SU-DHL-6 (cell line): ENCODE data around the gene PPT1.

ENCODE experiments used
- H2AFZ ChIP-seq: fragments of 200-600 bp; sonication (generic); 2 replicates; pipeline ENCODE4 v1.6.1; 2014; ENCODE audit warnings: low read depth, mild to moderate bottlenecking, moderate library complexity, mixed read lengths, antibody characterized with exemption, low read length; ENCODE audit not compliant: severe bottlenecking
- H3F3A ChIP-seq: fragments of 200-600 bp; shearing (Covaris generic); 2 replicates; pipeline ENCODE4 v1.6.0; 2016; ENCODE audit warnings: antibody characterized with exemption, mild to moderate bottlenecking; ENCODE audit not compliant: insufficient read depth
- H3K27ac ChIP-seq: fragments of 200-600 bp; sonication (generic); 2 replicates; pipeline ENCODE4 v1.5.1; 2016; ENCODE audit warnings: low read depth, mild to moderate bottlenecking, low read length, moderate library complexity, mixed read lengths
- H3K27me3 ChIP-seq: fragments of 200-600 bp; sonication (generic), shearing (Covaris generic); 2 replicates; pipeline ENCODE4 v1.6.0; 2014; ENCODE audit warnings: mild to moderate bottlenecking, low read length
- H3K36me3 ChIP-seq: fragments of 200-600 bp; sonication (generic); 2 replicates; pipeline ENCODE4 v1.6.1; 2014; ENCODE audit warnings: mild to moderate bottlenecking, low read length, mixed read lengths
- H3K4me2 ChIP-seq: fragments of 300-600, 200-600 bp; shearing (Covaris generic), sonication (generic); 2 replicates; pipeline ENCODE4 v1.6.0; 2014; ENCODE audit warnings: low read length, low read depth, mild to moderate bottlenecking; ENCODE audit not compliant: poor library complexity, severe bottlenecking
- H3K4me3 ChIP-seq: fragments of 200-600 bp; sonication (generic); 2 replicates; pipeline ENCODE4 v1.5.1; 2014; ENCODE audit warnings: antibody characterized with exemption, low read length, mild to moderate bottlenecking, mixed read lengths; ENCODE audit not compliant: insufficient read depth, poor library complexity, severe bottlenecking
- H3K79me2 ChIP-seq: fragments of 200-600 bp; sonication (generic); 2 replicates; pipeline ENCODE4 v1.6.1; 2014; ENCODE audit warnings: mild to moderate bottlenecking, low read length, moderate library complexity; ENCODE audit not compliant: insufficient read depth
- H3K9ac ChIP-seq: fragments of 200-600 bp; sonication (generic); 2 replicates; pipeline ENCODE4 v1.7.0; 2014; ENCODE audit warnings: mild to moderate bottlenecking, low read length
- H3K9me2 ChIP-seq: fragments of 200-600 bp; sonication (generic); replicated peaks from 2 replicates; pipeline ENCODE4 v1.6.1; 2014; ENCODE audit warnings: low read length; ENCODE audit not compliant: insufficient read depth
- H3K9me3 ChIP-seq: fragments of 200-600 bp; sonication (generic); 2 replicates; pipeline ENCODE4 v1.6.1; 2014; ENCODE audit warnings: low read length, mixed read lengths; ENCODE audit not compliant: insufficient read depth
- H4K20me1 ChIP-seq: fragments of 200-600 bp; sonication (generic); 2 replicates; pipeline ENCODE4 v1.6.1; 2014; ENCODE audit warnings: low read depth, mild to moderate bottlenecking, antibody characterized with exemption, low read length, moderate library complexity, mixed read lengths
- EZH2phosphoT487 ChIP-seq: fragments of 200-600 bp; sonication (generic), shearing (Covaris generic); conservative IDR thresholded peaks from 2 replicates; pipeline ENCODE4 v1.6.1; 2018; ENCODE audit warnings: mild to moderate bottlenecking, antibody characterized with exemption, low read length, moderate library complexity, mixed read lengths
- TF ChIP-seq, protein P1 (sequence below): fragments of 200-600 bp; sonication (generic); IDR thresholded peaks from one replicate; pipeline ENCODE4 v1.5.1; 2017; ENCODE audit warnings: antibody characterized with exemption, mild to moderate bottlenecking, low read length, moderate library complexity; ENCODE audit not compliant: insufficient read depth, poor library complexity, severe bottlenecking

PPT1 gene

DNA sequence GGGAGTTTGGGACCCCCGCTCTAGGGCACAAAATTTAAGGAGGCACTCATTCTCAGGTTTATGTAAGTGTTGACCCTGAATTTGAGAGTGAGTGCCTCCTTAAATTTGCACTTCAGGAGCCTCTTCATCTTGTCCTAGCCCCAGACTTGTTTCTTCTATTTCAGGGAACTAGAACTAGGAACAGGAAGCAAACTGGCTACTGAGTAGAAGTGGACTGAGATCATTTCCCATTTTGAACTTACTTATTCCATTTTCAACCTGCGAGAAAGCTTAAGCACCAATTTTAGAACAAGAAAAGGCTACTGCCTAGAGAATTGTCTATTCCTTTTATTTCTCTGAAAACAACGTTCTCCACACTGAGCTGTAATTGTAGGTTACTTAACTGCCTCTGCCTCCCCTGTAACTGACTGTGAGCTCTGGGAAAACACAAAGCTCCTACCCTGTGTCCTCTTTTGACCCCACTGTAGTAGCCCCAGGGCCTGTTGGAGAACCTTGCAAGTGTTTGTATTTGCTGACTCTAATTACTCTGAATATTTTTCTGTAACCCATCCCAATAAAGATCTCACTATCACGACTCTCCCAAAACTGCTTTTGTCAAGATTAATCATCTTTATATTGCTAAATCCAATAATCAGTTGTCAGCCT lies 2.5 kb downstream of the PPT1 start:
- Histone ChIP-seq H4K20me1 (no peaks in the 10 kb centered on the region), H3K4me3 (no peak overlapping the region), H3K9me3 (no peaks in the 10 kb centered on the region), H3K4me2 (no peak overlapping the region), H3K27ac (no peak overlapping the region), H3K79me2 (peaks cover 32% of the 10 kb centered on the region), H3K9ac (no peak overlapping the region), H3F3A (no peaks in the 10 kb centered on the region), H3K9me2 (no peaks in the 10 kb centered on the region), H3K27me3 (no peaks in the 10 kb centered on the region), H2AFZ (no peak overlapping the region), H3K36me3 (peaks cover 9% of the 10 kb centered on the region; the same call in 1 of the 2 replicates)
- TF ChIP-seq EZH2phosphoT487: no peak
- TF ChIP-seq, protein P1, sequence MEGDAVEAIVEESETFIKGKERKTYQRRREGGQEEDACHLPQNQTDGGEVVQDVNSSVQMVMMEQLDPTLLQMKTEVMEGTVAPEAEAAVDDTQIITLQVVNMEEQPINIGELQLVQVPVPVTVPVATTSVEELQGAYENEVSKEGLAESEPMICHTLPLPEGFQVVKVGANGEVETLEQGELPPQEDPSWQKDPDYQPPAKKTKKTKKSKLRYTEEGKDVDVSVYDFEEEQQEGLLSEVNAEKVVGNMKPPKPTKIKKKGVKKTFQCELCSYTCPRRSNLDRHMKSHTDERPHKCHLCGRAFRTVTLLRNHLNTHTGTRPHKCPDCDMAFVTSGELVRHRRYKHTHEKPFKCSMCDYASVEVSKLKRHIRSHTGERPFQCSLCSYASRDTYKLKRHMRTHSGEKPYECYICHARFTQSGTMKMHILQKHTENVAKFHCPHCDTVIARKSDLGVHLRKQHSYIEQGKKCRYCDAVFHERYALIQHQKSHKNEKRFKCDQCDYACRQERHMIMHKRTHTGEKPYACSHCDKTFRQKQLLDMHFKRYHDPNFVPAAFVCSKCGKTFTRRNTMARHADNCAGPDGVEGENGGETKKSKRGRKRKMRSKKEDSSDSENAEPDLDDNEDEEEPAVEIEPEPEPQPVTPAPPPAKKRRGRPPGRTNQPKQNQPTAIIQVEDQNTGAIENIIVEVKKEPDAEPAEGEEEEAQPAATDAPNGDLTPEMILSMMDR: no peak

DNA sequence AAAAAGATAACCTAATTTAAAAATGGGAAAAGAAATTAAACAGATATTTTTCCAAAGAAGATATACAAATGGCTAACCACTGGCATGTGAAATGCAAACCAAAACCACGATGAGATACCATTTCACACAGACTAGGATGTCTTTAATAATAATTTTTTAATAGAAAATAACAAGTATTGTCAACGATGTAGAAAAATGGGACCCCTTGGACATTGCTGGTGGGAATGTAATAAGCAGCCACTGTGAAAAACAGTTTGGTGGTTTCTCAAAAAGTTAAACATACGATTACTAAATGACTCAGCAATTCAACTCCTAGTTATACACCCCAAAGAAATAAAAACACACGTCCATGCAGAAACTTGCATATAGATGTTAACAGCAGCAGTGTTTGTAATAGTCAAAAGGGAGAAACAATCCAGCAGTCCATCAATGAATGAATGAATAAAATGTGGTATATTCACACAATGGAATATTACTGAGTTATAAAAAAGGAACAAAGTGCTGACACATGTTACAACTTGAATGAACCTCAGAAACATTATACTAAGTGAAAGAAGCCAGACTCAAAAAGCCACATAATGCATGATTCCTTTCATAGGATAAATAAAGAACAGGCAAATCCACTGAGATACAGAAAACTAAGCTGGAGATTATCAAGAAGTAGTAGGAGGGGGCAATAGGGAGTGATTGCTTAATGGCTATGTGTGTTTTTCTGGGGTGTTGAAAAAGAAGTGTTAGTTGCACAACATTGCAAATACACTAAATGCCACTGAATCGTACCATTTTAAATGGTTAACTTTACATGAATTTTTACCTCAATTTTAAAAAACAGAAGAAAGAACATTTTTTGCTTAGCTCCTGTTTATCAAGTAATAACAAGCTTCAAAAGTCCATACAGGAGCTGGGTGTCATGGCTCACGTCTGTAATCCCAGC lies 4.1 kb downstream of the PPT1 start:
- Histone ChIP-seq H3K9me2 (no peaks in the 10 kb centered on the region), H4K20me1 (no peaks in the 10 kb centered on the region), H2AFZ (no peak overlapping the region), H3K4me3 (no peak overlapping the region), H3K27ac (no peak overlapping the region), H3F3A (no peaks in the 10 kb centered on the region), H3K27me3 (no peaks in the 10 kb centered on the region), H3K36me3 (peaks cover 9% of the 10 kb centered on the region; the same call in 1 of the 2 replicates), H3K9ac (no peak overlapping the region), H3K79me2 (peaks cover 32% of the 10 kb centered on the region), H3K9me3 (no peaks in the 10 kb centered on the region), H3K4me2 (no peak overlapping the region)
- TF ChIP-seq, protein P1: no peak
- no peak for TF ChIP-seq EZH2phosphoT487

- peaks cover 9% of the 10 kb centered on the region; the same call in 1 of the 2 replicates for H3K36me3 ChIP-seq
- no peak overlapping the region for H3K4me2 ChIP-seq
- no peak overlapping the region for H3K9ac ChIP-seq
- no peak overlapping the region for H3K4me3 ChIP-seq
- peaks cover 32% of the 10 kb centered on the region for H3K79me2 ChIP-seq
- H3K27ac ChIP-seq: no peak overlapping the region
- no peaks in the 10 kb centered on the region for H3K9me2 ChIP-seq
- H3K27me3 ChIP-seq: no peaks in the 10 kb centered on the region
- H3F3A ChIP-seq: no peaks in the 10 kb centered on the region
- H3K9me3 ChIP-seq: no peaks in the 10 kb centered on the region
- TF ChIP-seq, protein P1: no peak
- no peak for TF ChIP-seq EZH2phosphoT487
- no peaks in the 10 kb centered on the region for H4K20me1 ChIP-seq
- H2AFZ ChIP-seq: no peak overlapping the region
Observed at GRCh38 chr1:40092241-40092640, 4.8 kb downstream of the PPT1 start.
